ENCODE data around the gene ADK. TPM values are rescaled to one million over a fixed set of nuclear protein-coding genes. Genes with fewer than 3 reads are reported as not detected.

The ADK gene
- total and polyA plus RNA-seq, 2 donors (not counting 3 experiments of a cell fraction or from before 2014, with no cell fraction given): 11.7 to 46.5 TPM

GRCh38 chr10:74164716-74165529, 13.9 kb downstream of the ADK start:
- Histone ChIP-seq H3K27me3 (ENCODE audit: control insufficient read depth in 2 of 2, insufficient read depth in 2 of 2, low read length in 2 of 2) (no peaks in the 10 kb centered on the region), H3K27ac (ENCODE audit: insufficient read depth, low read depth, low read length) (peak overlapping the region; percentile 40), H3K79me2 (ENCODE audit: control insufficient read depth, insufficient read depth, low read length) (peaks cover 4% of the 10 kb centered on the region), H3K4me2 (ENCODE audit: insufficient read depth, low read length) (peak overlapping the region; percentile 30), H3K4me1 (ENCODE audit: control insufficient read depth, extremely low read depth, insufficient read depth, low read length) (peaks cover 21% of the 10 kb centered on the region), H3K9me1 (replicated peaks; ENCODE audit: control insufficient read depth, extremely low read depth, insufficient read depth, low read length) (no peaks in the 10 kb centered on the region), H3K9ac (replicated peaks; ENCODE audit: extremely low read depth, insufficient read depth, low read length) (no peak overlapping the region), H3K36me3 (ENCODE audit: control insufficient read depth in 2 of 2, extremely low read depth in 1 of 2, insufficient read depth in 2 of 2, low read length in 2 of 2) (no peaks in the 10 kb centered on the region), H4K20me1 (replicated peaks; ENCODE audit: control insufficient read depth, extremely low read depth, insufficient read depth, low read length) (no peaks in the 10 kb centered on the region), H2AFZ (ENCODE audit: low read depth, low read length) (no peak overlapping the region), H3K9me3 (replicated peaks; ENCODE audit: control insufficient read depth, insufficient read depth, low read length) (no peaks in the 10 kb centered on the region), H3K4me3 (replicated peaks in 1 of 3; ENCODE audit: insufficient read depth in 1 of 3, low read depth in 1 of 3, low read length in 3 of 3) (no peak overlapping the region)
- dilution Hi-C loops (cut with MboI; ENCODE audit: extremely low pct_ligation_motif_present, low sequenced_read_pairs) (no loop called here), intact Hi-C loops (cut with micrococcal nuclease) (no loop called here)
- no peak for TF ChIP-seq GATA2 (IDR thresholded peaks at IDR 0.05; ENCODE audit: insufficient read depth, insufficient read length, low read depth, low read length)
- no peak for TF ChIP-seq MYC (IDR thresholded peaks at IDR 0.05; ENCODE audit: low read depth, low read length)
- TF ChIP-seq MAX (IDR thresholded peaks at IDR 0.05; ENCODE audit: insufficient read depth, insufficient read length): no peak
- TF ChIP-seq JUN (IDR thresholded peaks at IDR 0.05; ENCODE audit: borderline replicate concordance, insufficient read depth, insufficient read length, low read depth): no peak
- no peak for TF ChIP-seq POLR2A (IDR thresholded peaks at IDR 0.05; ENCODE audit: low read depth, low read length)
- DNase-seq (ENCODE audit: low read depth, low spot score): peak; percentile 9
- ChIA-PET POLR2A (interaction anchor here (0.6 to 1.8 kb wide), 2 partner anchors 12 to 66 kb away, joined by 3 to 5 read pairs; no protein-coding TSS in a partner anchor), CTCF (interaction anchor here (0.8 to 1.7 kb wide), 8 partner anchors 8 to 70 kb away, joined by 3 to 7 read pairs (median 6); partner anchors contain the start of genes ADK and AP3M1)
- BruUV-seq (replicated peaks): no TSS peak
- peak; percentile 24 for FAIRE-seq

GRCh38 chr10:74165530-74165901, 14.5 kb downstream of the ADK start:
- Histone ChIP-seq H3K27me3 (ENCODE audit: control insufficient read depth in 2 of 2, insufficient read depth in 2 of 2, low read length in 2 of 2) (no peaks in the 10 kb centered on the region), H3K9me1 (replicated peaks; ENCODE audit: control insufficient read depth, extremely low read depth, insufficient read depth, low read length) (no peaks in the 10 kb centered on the region), H2AFZ (ENCODE audit: low read depth, low read length) (no peak overlapping the region), H3K4me2 (ENCODE audit: insufficient read depth, low read length) (peak overlapping the region; percentile 39), H3K9ac (replicated peaks; ENCODE audit: extremely low read depth, insufficient read depth, low read length) (no peak overlapping the region), H3K36me3 (ENCODE audit: control insufficient read depth in 2 of 2, extremely low read depth in 1 of 2, insufficient read depth in 2 of 2, low read length in 2 of 2) (no peaks in the 10 kb centered on the region), H3K27ac (ENCODE audit: insufficient read depth, low read depth, low read length) (peak overlapping the region; percentile 30), H3K4me3 (replicated peaks in 1 of 3; ENCODE audit: insufficient read depth in 1 of 3, low read depth in 1 of 3, low read length in 3 of 3) (no peak overlapping the region), H3K9me3 (replicated peaks; ENCODE audit: control insufficient read depth, insufficient read depth, low read length) (no peaks in the 10 kb centered on the region), H3K79me2 (ENCODE audit: control insufficient read depth, insufficient read depth, low read length) (peaks cover 4% of the 10 kb centered on the region), H3K4me1 (ENCODE audit: control insufficient read depth, extremely low read depth, insufficient read depth, low read length) (peaks cover 21% of the 10 kb centered on the region), H4K20me1 (replicated peaks; ENCODE audit: control insufficient read depth, extremely low read depth, insufficient read depth, low read length) (no peaks in the 10 kb centered on the region)
- TF ChIP-seq FOS (IDR thresholded peaks at IDR 0.05; ENCODE audit: borderline replicate concordance, insufficient read depth, low read length) (peak; percentile 56), MYC (IDR thresholded peaks at IDR 0.05; ENCODE audit: low read depth, low read length) (no peak)
- FAIRE-seq (no peak), DNase-seq (ENCODE audit: low read depth, low spot score) (peak; percentile 75)
- CTCF ChIA-PET: interaction anchor here (0.8 to 1.7 kb wide), 8 partner anchors 9 to 69 kb away, joined by 3 to 7 read pairs (median 6); partner anchors contain the start of genes ADK and AP3M1
- dilution Hi-C loops (cut with MboI; ENCODE audit: extremely low pct_ligation_motif_present, low sequenced_read_pairs): no loop called here
- intact Hi-C loops (cut with micrococcal nuclease): no loop called here
- no TSS peak for BruUV-seq (replicated peaks)
- POLR2A ChIA-PET: interaction anchor here (0.6 to 1.8 kb wide), 3 partner anchors 11 to 66 kb away, joined by 3 to 5 read pairs (median 3); no protein-coding TSS in a partner anchor

All from endothelial cell of umbilical vein (primary cell).